GM23338 (cell line): Measurements from ENCODE around the gene FIBP. TPM values are rescaled to one million over a fixed set of nuclear protein-coding genes. Genes with fewer than 3 reads are reported as not detected.

Experiments used
- ATAC-seq: fragments of 200-7000 bp; cut with Tn5 transposase; 3 replicates; pipeline ENCODE4 v1.9.1; 2020
- DNase-seq: peaks from one replicate; pipeline ENCODE4 v3.0.0-alpha.2; 2015; ENCODE audit warnings: low spot score
- H2AFZ ChIP-seq: fragments of 200-600 bp; sonication (generic); 2 replicates; pipeline ENCODE4 v1.8.0; 2016; ENCODE audit warnings: antibody characterized with exemption, mild to moderate bottlenecking, moderate library complexity
- H3F3A ChIP-seq: fragments of 200-600 bp; sonication (generic); replicated peaks from 2 replicates; pipeline ENCODE4 v1.8.0; 2017; ENCODE audit warnings: antibody characterized with exemption, mixed run types, low read depth
- H3K27ac ChIP-seq: fragments of 200-600 bp; sonication (generic); 2 replicates; pipeline ENCODE4 v1.6.1; 2016; ENCODE audit warnings: low read depth
- H3K27me3 ChIP-seq: fragments of 200-600 bp; sonication (generic); 2 replicates; pipeline ENCODE4 v1.8.0; 2016; ENCODE audit warnings: mild to moderate bottlenecking, mixed run types, moderate library complexity; ENCODE audit not compliant: insufficient read depth
- H3K36me3 ChIP-seq: fragments of 200-600 bp; sonication (generic); 2 replicates; pipeline ENCODE4 v1.8.0; 2016; ENCODE audit warnings: mild to moderate bottlenecking; ENCODE audit not compliant: insufficient read depth
- H3K4me1 ChIP-seq: fragments of 200-600 bp; sonication (generic); 2 replicates; pipeline ENCODE4 v1.8.0; 2016; ENCODE audit warnings: mild to moderate bottlenecking, moderate library complexity; ENCODE audit not compliant: insufficient read depth
- H3K4me2 ChIP-seq: fragments of 200-600 bp; sonication (generic); 2 replicates; pipeline ENCODE4 v1.7.1; 2017; ENCODE audit warnings: mixed run types
- H3K4me3 ChIP-seq: fragments of 200-600 bp; sonication (generic); 2 replicates; pipeline ENCODE4 v1.6.1; 2016; ENCODE audit warnings: mixed run types
- H3K79me2 ChIP-seq: fragments of 200-600 bp; sonication (generic); replicated peaks from 2 replicates; pipeline ENCODE4 v1.8.0; 2017; ENCODE audit warnings: mild to moderate bottlenecking; ENCODE audit not compliant: insufficient read depth
- H3K9me2 ChIP-seq: fragments of 200-600 bp; sonication (generic); 2 replicates; pipeline ENCODE4 v1.8.0; 2017; ENCODE audit not compliant: insufficient read depth
- H4K20me1 ChIP-seq: fragments of 200-600 bp; sonication (generic); replicated peaks from 2 replicates; pipeline ENCODE4 v1.8.0; 2017; ENCODE audit warnings: mild to moderate bottlenecking; ENCODE audit not compliant: insufficient read depth
- H3K27ac Mint-ChIP-seq: 2 replicates; pipeline ENCODE4 v1.8.0; 2020; ENCODE audit warnings: inconsistent platforms, mild to moderate bottlenecking, moderate library complexity, mixed read lengths
- H3K27me3 Mint-ChIP-seq: 3 replicates; pipeline ENCODE4 v1.8.0; 2022; ENCODE audit warnings: low read depth, mild to moderate bottlenecking, moderate library complexity, mixed read lengths, inconsistent platforms; ENCODE audit not compliant: insufficient read depth, poor library complexity
- H3K36me3 Mint-ChIP-seq: 3 replicates; pipeline ENCODE4 v1.8.0; 2021; ENCODE audit warnings: low read depth, mild to moderate bottlenecking, inconsistent platforms, moderate library complexity, mixed read lengths
- H3K4me1 Mint-ChIP-seq: 3 replicates; pipeline ENCODE4 v1.8.0; 2020; ENCODE audit warnings: mild to moderate bottlenecking, inconsistent platforms, mixed read lengths
- H3K4me3 Mint-ChIP-seq: 3 replicates; pipeline ENCODE4 v1.8.0; 2021; ENCODE audit warnings: moderate library complexity, mild to moderate bottlenecking, inconsistent platforms, mixed read lengths
- H3K9me3 Mint-ChIP-seq: 3 replicates; pipeline ENCODE4 v1.8.0; 2020; ENCODE audit warnings: moderate library complexity, mild to moderate bottlenecking, inconsistent platforms, mixed read lengths
- CREB1 ChIP-seq: fragments of 250-450 bp; sonication (Bioruptor Pico); IDR thresholded peaks from 2 replicates; pipeline ENCODE4 v1.5.0; 2020; ENCODE audit warnings: low read depth, mild to moderate bottlenecking, moderate library complexity
- EZH2 ChIP-seq: fragments of 200-600 bp; sonication (generic); IDR thresholded peaks from one replicate; pipeline ENCODE4 v1.8.0; 2017; ENCODE audit warnings: antibody characterized with exemption, mild to moderate bottlenecking, low read depth; ENCODE audit not compliant: unreplicated experiment
- EZH2phosphoT487 ChIP-seq: fragments of 200-600 bp; sonication (generic); IDR thresholded peaks from one replicate; pipeline ENCODE4 v1.8.1; 2018; ENCODE audit warnings: antibody characterized with exemption; ENCODE audit not compliant: unreplicated experiment
- JUNB ChIP-seq: IDR thresholded peaks from one replicate; pipeline ENCODE4 v1.6.1; 2016; ENCODE audit warnings: antibody characterized with exemption; ENCODE audit not compliant: unreplicated experiment
- NANOG ChIP-seq: IDR thresholded peaks from 2 replicates; pipeline ENCODE4 v1.6.1; 2016; ENCODE audit warnings: antibody characterized with exemption, borderline replicate concordance
- POLR2AphosphoS5 ChIP-seq: IDR thresholded peaks from 2 replicates; pipeline ENCODE4 v1.6.1; 2016; ENCODE audit warnings: antibody characterized with exemption, low read depth
- STAT1 ChIP-seq: IDR thresholded peaks from one replicate; pipeline ENCODE4 v1.6.1; 2016; ENCODE audit warnings: antibody characterized with exemption; ENCODE audit not compliant: unreplicated experiment
- ZNF114 ChIP-seq: fragments of 250-450 bp; sonication (Bioruptor Pico); IDR thresholded peaks from 2 replicates; pipeline ENCODE4 v1.5.0; 2020; ENCODE audit warnings: mild to moderate bottlenecking, moderate library complexity
- ZNF331 ChIP-seq: fragments of 250-450 bp; sonication (Bioruptor Pico); IDR thresholded peaks from 2 replicates; pipeline ENCODE4 v1.5.0; 2020; ENCODE audit warnings: low read depth, mild to moderate bottlenecking, moderate library complexity
- polyA plus RNA-seq: library from polyadenylated mRNA; unstranded; fragments of >200 nt; fragmentation: Nextera tagmentation; extraction: Ambion mirVana; gene quantifications from 2 replicates; pipeline ENCODE4 v1.2.1, GENCODE V29; 2016
- total RNA-seq: library from RNA; depleted of rRNA; stranded (reverse); fragments of >200 nt; shearing (Covaris generic); gene quantifications from 2 replicates; pipeline ENCODE4 v1.2.3, GENCODE V29; 2014
- TF ChIP-seq, protein P1 (sequence below), 2 experiments: fragments of 200-600 bp in 1 of 2; sonication (generic) in 1 of 2; conservative IDR thresholded peaks; 2 replicates each; pipeline versions ENCODE4 v1.5.1 to v1.6.1; 2016 to 2017; ENCODE audit warnings: antibody characterized with exemption in 2 of 2, low read depth in 2 of 2, mild to moderate bottlenecking in 2 of 2, moderate library complexity in 1 of 2
- TF ChIP-seq, protein P2 (sequence below): IDR thresholded peaks from one replicate; pipeline ENCODE4 v1.6.1; 2018; ENCODE audit warnings: antibody characterized with exemption; ENCODE audit not compliant: unreplicated experiment
- TF ChIP-seq, protein P3 (sequence below): fragments of 250-450 bp; sonication (Bioruptor Pico); IDR thresholded peaks from 2 replicates; pipeline ENCODE4 v1.5.0; 2020; ENCODE audit warnings: mild to moderate bottlenecking, moderate library complexity
- TF ChIP-seq, protein P4 (sequence below): IDR thresholded peaks from 2 replicates; pipeline ENCODE4 v1.6.1; 2016; ENCODE audit warnings: antibody characterized with exemption

Gene FIBP
- total and polyA plus RNA-seq, 2 experiments from 2014 or later, result 79.0 to 102 TPM

DNA sequence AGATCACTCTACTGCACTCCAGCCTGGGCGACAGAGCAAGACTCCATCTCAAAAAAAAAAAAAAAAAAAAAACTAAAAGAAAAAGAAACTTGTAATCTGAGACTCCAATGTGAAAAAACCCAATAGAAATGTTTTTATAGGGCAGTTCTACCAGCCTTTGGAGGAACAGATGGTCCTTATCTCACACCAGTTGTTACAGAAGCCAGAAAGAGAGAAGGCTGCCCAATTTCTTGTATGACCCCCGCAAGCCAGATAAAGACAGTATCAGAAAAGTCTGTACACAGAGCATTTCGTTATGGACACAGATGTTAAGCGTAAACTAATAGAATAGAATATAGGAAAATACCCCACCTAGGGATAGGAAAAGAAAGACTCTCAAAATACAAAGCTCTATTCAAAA, 45.7 kb upstream of the FIBP start:
- H3K79me2 ChIP-seq, result no peaks in the 10 kb centered on the region
- no peaks in the 10 kb centered on the region; the same call in 1 of the 2 replicates for H3K4me1 ChIP-seq
- no peaks in the 10 kb centered on the region for H3K9me2 ChIP-seq
- H3K27ac ChIP-seq, result no peak overlapping the region
- H3K36me3 ChIP-seq, result no peaks in the 10 kb centered on the region
- 0 out of 2 replicates have a peak, but pooled peaks cover 5% of the 10 kb centered on the region for H3F3A ChIP-seq
- Mint-ChIP-seq H3K36me3 (no peaks in the 10 kb centered on the region), H3K27me3 (peaks cover 11% of the 10 kb centered on the region), H3K4me3 (no peak overlapping the region), H3K27ac (no peak overlapping the region), H3K4me1 (peaks cover 7% of the 10 kb centered on the region), H3K9me3 (no peaks in the 10 kb centered on the region)
- H3K4me3 ChIP-seq, result no peak overlapping the region
- TF ChIP-seq, protein P1, sequence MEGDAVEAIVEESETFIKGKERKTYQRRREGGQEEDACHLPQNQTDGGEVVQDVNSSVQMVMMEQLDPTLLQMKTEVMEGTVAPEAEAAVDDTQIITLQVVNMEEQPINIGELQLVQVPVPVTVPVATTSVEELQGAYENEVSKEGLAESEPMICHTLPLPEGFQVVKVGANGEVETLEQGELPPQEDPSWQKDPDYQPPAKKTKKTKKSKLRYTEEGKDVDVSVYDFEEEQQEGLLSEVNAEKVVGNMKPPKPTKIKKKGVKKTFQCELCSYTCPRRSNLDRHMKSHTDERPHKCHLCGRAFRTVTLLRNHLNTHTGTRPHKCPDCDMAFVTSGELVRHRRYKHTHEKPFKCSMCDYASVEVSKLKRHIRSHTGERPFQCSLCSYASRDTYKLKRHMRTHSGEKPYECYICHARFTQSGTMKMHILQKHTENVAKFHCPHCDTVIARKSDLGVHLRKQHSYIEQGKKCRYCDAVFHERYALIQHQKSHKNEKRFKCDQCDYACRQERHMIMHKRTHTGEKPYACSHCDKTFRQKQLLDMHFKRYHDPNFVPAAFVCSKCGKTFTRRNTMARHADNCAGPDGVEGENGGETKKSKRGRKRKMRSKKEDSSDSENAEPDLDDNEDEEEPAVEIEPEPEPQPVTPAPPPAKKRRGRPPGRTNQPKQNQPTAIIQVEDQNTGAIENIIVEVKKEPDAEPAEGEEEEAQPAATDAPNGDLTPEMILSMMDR (conservative IDR thresholded peaks at IDR 0.05; ENCODE audit: low read depth in 2 of 2), result no peak
- TF ChIP-seq NANOG (no peak), EZH2 (no peak), ZNF331 (CRISPR knock-in tag) (no peak), CREB1 (CRISPR knock-in tag) (no peak), ZNF114 (CRISPR knock-in tag) (no peak), JUNB (no peak), EZH2phosphoT487 (no peak), POLR2AphosphoS5 (no peak), STAT1 (no peak)
- TF ChIP-seq, protein P2, sequence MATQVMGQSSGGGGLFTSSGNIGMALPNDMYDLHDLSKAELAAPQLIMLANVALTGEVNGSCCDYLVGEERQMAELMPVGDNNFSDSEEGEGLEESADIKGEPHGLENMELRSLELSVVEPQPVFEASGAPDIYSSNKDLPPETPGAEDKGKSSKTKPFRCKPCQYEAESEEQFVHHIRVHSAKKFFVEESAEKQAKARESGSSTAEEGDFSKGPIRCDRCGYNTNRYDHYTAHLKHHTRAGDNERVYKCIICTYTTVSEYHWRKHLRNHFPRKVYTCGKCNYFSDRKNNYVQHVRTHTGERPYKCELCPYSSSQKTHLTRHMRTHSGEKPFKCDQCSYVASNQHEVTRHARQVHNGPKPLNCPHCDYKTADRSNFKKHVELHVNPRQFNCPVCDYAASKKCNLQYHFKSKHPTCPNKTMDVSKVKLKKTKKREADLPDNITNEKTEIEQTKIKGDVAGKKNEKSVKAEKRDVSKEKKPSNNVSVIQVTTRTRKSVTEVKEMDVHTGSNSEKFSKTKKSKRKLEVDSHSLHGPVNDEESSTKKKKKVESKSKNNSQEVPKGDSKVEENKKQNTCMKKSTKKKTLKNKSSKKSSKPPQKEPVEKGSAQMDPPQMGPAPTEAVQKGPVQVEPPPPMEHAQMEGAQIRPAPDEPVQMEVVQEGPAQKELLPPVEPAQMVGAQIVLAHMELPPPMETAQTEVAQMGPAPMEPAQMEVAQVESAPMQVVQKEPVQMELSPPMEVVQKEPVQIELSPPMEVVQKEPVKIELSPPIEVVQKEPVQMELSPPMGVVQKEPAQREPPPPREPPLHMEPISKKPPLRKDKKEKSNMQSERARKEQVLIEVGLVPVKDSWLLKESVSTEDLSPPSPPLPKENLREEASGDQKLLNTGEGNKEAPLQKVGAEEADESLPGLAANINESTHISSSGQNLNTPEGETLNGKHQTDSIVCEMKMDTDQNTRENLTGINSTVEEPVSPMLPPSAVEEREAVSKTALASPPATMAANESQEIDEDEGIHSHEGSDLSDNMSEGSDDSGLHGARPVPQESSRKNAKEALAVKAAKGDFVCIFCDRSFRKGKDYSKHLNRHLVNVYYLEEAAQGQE, result no peak
- TF ChIP-seq, protein P3, sequence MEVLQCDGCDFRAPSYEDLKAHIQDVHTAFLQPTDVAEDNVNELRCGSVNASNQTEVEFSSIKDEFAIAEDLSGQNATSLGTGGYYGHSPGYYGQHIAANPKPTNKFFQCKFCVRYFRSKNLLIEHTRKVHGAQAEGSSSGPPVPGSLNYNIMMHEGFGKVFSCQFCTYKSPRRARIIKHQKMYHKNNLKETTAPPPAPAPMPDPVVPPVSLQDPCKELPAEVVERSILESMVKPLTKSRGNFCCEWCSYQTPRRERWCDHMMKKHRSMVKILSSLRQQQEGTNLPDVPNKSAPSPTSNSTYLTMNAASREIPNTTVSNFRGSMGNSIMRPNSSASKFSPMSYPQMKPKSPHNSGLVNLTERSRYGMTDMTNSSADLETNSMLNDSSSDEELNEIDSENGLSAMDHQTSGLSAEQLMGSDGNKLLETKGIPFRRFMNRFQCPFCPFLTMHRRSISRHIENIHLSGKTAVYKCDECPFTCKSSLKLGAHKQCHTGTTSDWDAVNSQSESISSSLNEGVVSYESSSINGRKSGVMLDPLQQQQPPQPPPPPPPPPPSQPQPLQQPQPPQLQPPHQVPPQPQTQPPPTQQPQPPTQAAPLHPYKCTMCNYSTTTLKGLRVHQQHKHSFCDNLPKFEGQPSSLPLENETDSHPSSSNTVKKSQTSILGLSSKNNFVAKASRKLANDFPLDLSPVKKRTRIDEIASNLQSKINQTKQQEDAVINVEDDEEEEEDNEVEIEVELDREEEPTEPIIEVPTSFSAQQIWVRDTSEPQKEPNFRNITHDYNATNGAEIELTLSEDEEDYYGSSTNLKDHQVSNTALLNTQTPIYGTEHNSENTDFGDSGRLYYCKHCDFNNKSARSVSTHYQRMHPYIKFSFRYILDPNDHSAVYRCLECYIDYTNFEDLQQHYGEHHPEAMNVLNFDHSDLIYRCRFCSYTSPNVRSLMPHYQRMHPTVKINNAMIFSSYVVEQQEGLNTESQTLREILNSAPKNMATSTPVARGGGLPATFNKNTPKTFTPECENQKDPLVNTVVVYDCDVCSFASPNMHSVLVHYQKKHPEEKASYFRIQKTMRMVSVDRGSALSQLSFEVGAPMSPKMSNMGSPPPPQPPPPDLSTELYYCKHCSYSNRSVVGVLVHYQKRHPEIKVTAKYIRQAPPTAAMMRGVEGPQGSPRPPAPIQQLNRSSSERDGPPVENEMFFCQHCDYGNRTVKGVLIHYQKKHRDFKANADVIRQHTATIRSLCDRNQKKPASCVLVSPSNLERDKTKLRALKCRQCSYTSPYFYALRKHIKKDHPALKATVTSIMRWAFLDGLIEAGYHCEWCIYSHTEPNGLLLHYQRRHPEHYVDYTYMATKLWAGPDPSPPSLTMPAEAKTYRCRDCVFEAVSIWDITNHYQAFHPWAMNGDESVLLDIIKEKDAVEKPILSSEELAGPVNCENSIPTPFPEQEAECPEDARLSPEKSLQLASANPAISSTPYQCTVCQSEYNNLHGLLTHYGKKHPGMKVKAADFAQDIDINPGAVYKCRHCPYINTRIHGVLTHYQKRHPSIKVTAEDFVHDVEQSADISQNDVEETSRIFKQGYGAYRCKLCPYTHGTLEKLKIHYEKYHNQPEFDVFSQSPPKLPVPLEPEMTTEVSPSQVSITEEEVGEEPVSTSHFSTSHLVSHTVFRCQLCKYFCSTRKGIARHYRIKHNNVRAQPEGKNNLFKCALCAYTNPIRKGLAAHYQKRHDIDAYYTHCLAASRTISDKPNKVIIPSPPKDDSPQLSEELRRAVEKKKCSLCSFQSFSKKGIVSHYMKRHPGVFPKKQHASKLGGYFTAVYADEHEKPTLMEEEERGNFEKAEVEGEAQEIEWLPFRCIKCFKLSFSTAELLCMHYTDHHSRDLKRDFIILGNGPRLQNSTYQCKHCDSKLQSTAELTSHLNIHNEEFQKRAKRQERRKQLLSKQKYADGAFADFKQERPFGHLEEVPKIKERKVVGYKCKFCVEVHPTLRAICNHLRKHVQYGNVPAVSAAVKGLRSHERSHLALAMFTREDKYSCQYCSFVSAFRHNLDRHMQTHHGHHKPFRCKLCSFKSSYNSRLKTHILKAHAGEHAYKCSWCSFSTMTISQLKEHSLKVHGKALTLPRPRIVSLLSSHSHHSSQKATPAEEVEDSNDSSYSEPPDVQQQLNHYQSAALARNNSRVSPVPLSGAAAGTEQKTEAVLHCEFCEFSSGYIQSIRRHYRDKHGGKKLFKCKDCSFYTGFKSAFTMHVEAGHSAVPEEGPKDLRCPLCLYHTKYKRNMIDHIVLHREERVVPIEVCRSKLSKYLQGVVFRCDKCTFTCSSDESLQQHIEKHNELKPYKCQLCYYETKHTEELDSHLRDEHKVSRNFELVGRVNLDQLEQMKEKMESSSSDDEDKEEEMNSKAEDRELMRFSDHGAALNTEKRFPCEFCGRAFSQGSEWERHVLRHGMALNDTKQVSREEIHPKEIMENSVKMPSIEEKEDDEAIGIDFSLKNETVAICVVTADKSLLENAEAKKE, result no peak
- TF ChIP-seq, protein P4, sequence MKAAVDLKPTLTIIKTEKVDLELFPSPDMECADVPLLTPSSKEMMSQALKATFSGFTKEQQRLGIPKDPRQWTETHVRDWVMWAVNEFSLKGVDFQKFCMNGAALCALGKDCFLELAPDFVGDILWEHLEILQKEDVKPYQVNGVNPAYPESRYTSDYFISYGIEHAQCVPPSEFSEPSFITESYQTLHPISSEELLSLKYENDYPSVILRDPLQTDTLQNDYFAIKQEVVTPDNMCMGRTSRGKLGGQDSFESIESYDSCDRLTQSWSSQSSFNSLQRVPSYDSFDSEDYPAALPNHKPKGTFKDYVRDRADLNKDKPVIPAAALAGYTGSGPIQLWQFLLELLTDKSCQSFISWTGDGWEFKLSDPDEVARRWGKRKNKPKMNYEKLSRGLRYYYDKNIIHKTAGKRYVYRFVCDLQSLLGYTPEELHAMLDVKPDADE, result no peak
- H2AFZ ChIP-seq, result no peak overlapping the region
- no peak overlapping the region for H3K4me2 ChIP-seq
- no peaks in the 10 kb centered on the region for H3K27me3 ChIP-seq
- DNase-seq (no peak), ATAC-seq (no peak)
- no peaks in the 10 kb centered on the region for H4K20me1 ChIP-seq
